HUES6 (cell line): ENCODE measurements around the gene TBCK.

Source experiments
- H3K27ac ChIP-seq: 2 replicates; pipeline ENCODE4 v1.7.0; 2013; ENCODE audit warnings: low read depth, mild to moderate bottlenecking, low read length, inconsistent platforms
- H3K27me3 ChIP-seq: 2 replicates; pipeline ENCODE4 v1.6.1; 2013; ENCODE audit warnings: low read length; ENCODE audit not compliant: control insufficient read depth, insufficient read depth
- H3K36me3 ChIP-seq: 2 replicates; pipeline ENCODE4 v1.6.1; 2013; ENCODE audit warnings: low read length; ENCODE audit not compliant: control insufficient read depth, insufficient read depth
- H3K4me1 ChIP-seq: 2 replicates; pipeline ENCODE4 v1.6.1; 2013; ENCODE audit warnings: low read length; ENCODE audit not compliant: control insufficient read depth, insufficient read depth
- H3K4me3 ChIP-seq: 2 replicates; pipeline ENCODE4 v1.5.1; 2013; ENCODE audit warnings: low read depth, low read length
- H3K9ac ChIP-seq: one replicate; pipeline ENCODE4 v1.6.1; 2013; ENCODE audit warnings: mild to moderate bottlenecking, low read length
- H3K9me3 ChIP-seq: 2 replicates; pipeline ENCODE4 v1.6.1; 2013; ENCODE audit warnings: low read depth, low read length; ENCODE audit not compliant: control insufficient read depth, insufficient read depth

TBCK gene

DNA sequence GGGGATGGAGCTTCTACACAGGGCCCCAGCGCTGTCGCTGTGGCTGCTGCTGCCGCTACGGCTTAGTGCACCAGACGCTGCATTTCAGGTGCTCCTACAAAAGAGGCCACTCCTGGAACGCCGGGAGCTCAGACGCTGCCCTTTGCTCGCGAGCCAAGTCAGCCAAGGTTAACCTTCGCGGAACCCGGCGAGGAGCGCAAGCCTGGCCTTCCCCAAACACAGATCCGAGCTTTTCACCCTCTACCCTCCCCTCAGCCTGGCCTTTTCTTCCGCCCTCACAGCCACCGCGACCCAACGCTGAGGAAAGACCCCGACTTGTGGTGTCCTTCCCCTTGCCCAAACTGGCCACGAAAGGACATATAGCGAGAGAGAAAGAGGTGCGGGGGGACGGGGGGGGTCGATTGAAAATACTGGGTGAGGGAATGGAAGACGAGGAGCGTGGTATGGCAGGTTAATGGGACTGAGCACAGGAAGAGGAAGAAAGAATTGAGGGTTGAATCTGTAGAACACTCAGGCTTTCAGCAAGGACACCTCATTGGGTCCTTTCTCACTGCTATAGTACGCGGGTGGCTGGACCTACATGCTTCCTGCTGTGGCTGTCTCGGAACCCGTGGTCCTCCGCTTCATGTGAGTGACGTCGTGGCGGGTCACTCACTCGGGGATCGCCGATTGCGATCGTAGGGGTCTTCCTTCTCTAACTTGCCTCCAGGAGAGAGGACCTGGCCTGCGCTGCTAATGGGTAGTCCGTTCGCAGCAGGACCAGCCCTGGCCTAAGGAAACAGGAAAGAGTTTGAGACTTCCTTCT, at the start of gene TBCK, which contains the start of gene AIMP1:
TBCK (minus strand) TSS at position 242 of the 805 bp plus-strand sequence. CDS start 7,249 bp downstream, outside the sequence.
AIMP1 (plus strand) TSS at position 583 of the 805 bp plus-strand sequence. CDS start 8,460 bp downstream, outside the sequence.
- 0 out of 2 replicates have a peak, but pooled peaks cover 4% of the 10 kb centered on the region for H3K4me1 ChIP-seq

DNA sequence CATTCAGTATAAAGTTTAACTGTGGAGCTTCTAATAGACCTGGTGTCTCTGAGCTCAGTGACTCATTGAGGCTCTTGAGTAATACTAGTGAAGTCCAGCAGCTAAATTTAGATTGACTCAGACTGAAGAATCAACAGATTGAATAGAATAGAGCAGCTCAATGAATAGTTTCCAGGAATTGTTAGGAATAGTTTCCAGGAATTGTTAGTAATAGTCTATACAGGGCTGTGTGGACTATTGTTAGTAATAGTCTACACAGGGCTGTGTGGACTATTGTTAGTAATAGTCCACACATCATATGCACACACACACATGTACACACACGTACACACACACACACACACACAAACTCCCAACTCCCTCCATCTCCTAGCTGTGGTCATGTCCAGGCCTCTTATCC, 49.6 kb upstream of the TBCK start:
- Histone ChIP-seq H3K4me1 (peaks cover 10% of the 10 kb centered on the region), H3K36me3 (no peaks in the 10 kb centered on the region), H3K9ac (no peak overlapping the region), H3K4me3 (no peak overlapping the region), H3K27me3 (no peaks in the 10 kb centered on the region), H3K27ac (no peak overlapping the region), H3K9me3 (no peaks in the 10 kb centered on the region)

More for the DNA sequence above, at the start of gene TBCK, which contains the start of gene AIMP1:
- Histone ChIP-seq H3K36me3 (peaks cover 7% of the 10 kb centered on the region; the same call in 1 of the 2 replicates), H3K27me3 (no peaks in the 10 kb centered on the region), H3K9ac (peak within 1 kb of the TSS; percentile 100), H3K27ac (peak within 1 kb of the TSS; percentile 99), H3K9me3 (peaks cover 8% of the 10 kb centered on the region), H3K4me3 (peak within 1 kb of the TSS; percentile 90)

DNA sequence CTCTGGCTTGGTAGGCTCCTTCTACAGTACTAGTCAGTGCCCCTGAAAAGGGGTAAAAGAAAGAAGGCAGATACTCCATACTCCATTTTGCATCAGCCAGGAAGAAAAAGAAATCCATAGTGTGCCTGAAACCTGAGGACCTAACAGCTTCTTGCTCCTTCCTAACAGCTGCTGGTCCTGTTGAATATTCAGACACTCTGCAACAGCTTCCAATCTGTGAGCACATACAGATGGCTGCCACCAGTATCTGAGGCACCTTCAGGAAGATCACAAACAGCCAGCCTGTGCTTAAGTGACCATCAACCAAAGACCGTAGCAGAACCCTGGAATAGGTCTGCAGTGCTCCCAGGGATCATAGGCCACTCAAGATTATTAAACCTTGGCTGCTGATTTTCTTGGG, 48.3 kb upstream of the TBCK start:
- no peak overlapping the region for H3K9ac ChIP-seq
- no peak overlapping the region for H3K27ac ChIP-seq

DNA sequence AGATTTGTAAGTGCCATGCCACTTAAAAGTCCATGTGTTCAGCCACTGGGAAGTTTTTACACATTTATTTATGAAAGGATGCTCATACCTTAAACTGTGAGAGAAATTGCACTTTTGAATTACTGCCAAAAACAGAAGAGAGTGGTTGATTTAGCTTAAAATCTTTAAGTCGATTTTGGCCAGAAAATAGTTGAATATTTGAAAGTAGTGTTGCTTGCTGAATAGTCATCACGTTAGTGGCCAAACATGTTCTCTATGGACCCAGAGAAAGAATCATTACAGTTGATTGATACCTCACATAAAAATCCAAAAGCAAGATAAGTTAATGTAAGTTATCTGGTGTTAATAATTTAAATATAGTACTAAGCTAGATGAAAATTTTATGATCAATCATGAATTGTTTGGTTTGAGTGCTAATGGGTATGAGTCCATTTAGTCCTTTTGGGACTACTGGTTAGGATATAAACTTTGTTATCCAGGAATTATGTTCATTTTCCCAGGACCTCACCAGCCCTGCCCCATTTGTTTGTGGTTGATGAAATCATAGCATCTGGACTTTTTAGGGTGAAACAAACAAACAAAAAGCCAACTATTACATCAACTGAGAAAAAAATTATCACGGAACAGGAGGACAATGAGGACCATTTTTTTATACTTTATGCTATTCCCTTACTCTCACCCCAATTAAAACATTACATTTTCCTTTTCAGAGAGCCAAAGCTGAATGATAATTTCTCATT, 46.2 kb upstream of the TBCK start:
- Histone ChIP-seq H3K36me3 (no peaks in the 10 kb centered on the region), H3K4me3 (no peak overlapping the region), H3K27me3 (no peaks in the 10 kb centered on the region), H3K4me1 (peaks cover 4% of the 10 kb centered on the region), H3K9me3 (no peaks in the 10 kb centered on the region), H3K27ac (no peak overlapping the region), H3K9ac (no peak overlapping the region)

More for the DNA sequence above, 48.3 kb upstream of the TBCK start:
- Histone ChIP-seq H3K36me3 (no peaks in the 10 kb centered on the region), H3K9me3 (no peaks in the 10 kb centered on the region), H3K4me1 (peaks cover 4% of the 10 kb centered on the region), H3K4me3 (no peak overlapping the region), H3K27me3 (no peaks in the 10 kb centered on the region)

DNA sequence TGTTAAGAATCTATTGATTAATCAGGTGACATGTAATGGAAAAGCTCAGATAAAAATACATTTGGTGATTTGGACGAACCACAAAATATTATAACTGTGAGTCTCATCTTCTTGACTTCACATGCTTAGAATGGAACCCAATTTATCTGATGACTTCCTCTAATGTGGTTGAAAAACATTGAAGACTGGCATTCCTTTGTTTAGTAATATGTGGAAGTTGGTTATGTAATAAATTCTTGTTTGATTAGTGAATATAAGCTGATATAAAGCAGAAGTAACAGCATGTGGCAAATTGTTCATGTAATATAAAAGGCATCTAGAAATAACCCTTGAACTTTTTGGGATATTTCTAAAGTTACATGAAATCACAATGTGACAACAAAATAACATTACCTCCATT, 42.9 kb upstream of the TBCK start:
- H3K27ac ChIP-seq = no peak overlapping the region
- no peaks in the 10 kb centered on the region for H3K4me1 ChIP-seq
- H3K27me3 ChIP-seq = no peaks in the 10 kb centered on the region
- no peaks in the 10 kb centered on the region for H3K36me3 ChIP-seq
- no peak overlapping the region for H3K4me3 ChIP-seq
- H3K9ac ChIP-seq = no peak overlapping the region
- H3K9me3 ChIP-seq = no peaks in the 10 kb centered on the region

DNA sequence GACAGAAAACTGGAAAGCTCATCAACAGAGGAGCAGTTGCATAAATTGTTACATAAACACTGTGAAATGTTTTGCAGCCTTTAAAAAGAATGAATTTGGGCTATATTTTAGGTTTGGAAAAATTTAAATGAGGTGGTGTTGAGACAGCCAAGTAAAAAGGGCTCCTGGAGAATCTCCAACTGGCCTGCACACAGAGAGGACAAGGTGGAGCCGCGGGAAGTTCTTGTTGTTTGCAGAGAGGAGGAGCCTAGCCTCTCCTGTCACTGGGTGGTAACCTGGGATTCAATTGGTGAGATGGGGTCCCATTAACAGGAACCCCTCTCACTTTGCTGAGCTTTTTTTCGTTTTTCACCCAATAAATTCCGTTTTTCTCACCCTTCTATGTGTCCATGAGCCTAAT, 39.2 kb upstream of the TBCK start:
- H3K36me3 ChIP-seq = no peaks in the 10 kb centered on the region
- no peaks in the 10 kb centered on the region for H3K9me3 ChIP-seq
- no peaks in the 10 kb centered on the region for H3K27me3 ChIP-seq
- H3K27ac ChIP-seq = no peak overlapping the region
- no peak overlapping the region for H3K4me3 ChIP-seq
- H3K4me1 ChIP-seq = no peaks in the 10 kb centered on the region
- no peak overlapping the region for H3K9ac ChIP-seq

DNA sequence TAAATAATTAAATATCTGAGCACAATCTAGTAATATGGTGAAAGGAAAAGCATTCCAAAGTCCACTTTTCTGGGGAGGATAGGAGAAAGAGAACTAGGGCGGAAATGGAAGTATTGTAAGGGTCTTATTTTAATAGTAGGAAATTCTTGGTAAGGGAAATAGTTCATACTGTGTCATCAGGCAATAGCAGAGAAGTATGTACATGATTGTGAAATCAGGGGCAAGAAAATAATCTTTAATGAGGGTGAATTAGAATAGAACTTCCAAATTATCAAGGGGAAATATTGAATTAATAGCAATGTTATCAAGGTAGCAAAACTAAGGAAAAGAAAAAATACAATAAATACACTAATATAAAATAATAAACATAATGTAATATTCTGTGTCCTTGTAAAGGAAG, 37.8 kb upstream of the TBCK start:
- Histone ChIP-seq H3K27me3 (no peaks in the 10 kb centered on the region), H3K36me3 (peaks cover under 1% of the 10 kb centered on the region; the same call in 1 of the 2 replicates), H3K4me1 (no peaks in the 10 kb centered on the region), H3K9me3 (no peaks in the 10 kb centered on the region), H3K27ac (no peak overlapping the region), H3K9ac (no peak overlapping the region), H3K4me3 (no peak overlapping the region)

DNA sequence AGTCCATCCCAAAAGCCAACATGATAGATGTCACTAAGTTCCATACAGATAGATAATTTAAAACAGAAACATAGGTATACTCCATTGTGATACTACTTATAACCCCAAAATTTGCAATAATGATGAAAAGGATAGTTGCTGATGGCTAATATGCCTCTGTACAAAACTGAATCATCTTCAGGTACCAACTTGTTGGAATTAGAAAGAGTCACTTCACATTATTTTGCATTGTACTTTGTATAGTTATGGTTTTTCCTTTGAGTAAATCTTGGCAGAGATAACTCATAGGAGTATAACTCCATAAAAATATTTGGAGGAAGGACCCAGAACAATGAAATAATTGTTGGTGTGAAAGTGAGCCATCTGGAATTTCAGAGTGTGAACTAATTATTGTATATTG, 35.0 kb upstream of the TBCK start:
- Histone ChIP-seq H3K4me3 (no peak overlapping the region), H3K36me3 (peaks cover 8% of the 10 kb centered on the region), H3K4me1 (no peaks in the 10 kb centered on the region), H3K27me3 (no peaks in the 10 kb centered on the region), H3K9ac (no peak overlapping the region), H3K27ac (no peak overlapping the region), H3K9me3 (no peaks in the 10 kb centered on the region)

DNA sequence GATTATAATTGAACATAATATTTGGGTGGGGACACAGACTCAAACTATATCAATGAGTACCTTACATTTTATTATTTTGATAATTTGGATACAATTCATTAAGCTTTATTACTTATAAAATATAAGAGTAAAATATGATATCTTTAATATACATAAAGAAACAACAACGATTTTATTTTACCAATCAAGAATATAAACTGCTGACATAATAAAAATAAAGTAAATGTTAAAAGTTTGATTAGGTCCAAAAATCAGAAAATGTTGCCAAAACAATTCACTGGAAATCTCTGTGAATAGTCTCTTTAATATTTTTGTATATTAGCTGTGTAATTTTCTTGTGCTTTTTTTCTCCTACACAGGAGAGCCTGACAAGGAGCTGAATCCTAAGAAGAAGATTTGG, 31.2 kb upstream of the TBCK start:
- Histone ChIP-seq H3K4me3 (no peak overlapping the region), H3K4me1 (no peaks in the 10 kb centered on the region), H3K27me3 (no peaks in the 10 kb centered on the region), H3K9me3 (no peaks in the 10 kb centered on the region), H3K27ac (no peak overlapping the region), H3K36me3 (peaks cover 8% of the 10 kb centered on the region), H3K9ac (no peak overlapping the region)

DNA sequence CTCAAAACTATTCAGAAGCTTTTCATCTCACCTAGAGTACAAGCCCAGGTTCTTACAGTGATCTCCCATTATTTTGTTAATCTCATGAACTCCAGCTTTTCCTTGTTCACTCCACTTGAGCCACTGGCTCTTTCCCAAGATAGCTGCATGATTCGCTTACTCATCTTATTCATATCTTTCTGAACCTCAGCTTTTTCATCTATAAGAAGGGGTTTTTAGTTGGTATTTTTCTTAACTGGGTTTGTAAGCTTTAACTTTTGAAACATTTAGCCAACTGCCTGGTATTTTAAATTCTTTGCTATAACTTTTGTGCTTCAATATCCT, 28.6 kb upstream of the TBCK start:
- Histone ChIP-seq H3K27me3 (no peaks in the 10 kb centered on the region), H3K9ac (no peak overlapping the region), H3K4me1 (no peaks in the 10 kb centered on the region), H3K27ac (no peak overlapping the region), H3K4me3 (no peak overlapping the region), H3K9me3 (no peaks in the 10 kb centered on the region), H3K36me3 (peaks cover 18% of the 10 kb centered on the region)
